Retinal pigment epithelial cell (primary cell): Measurements from ENCODE around the gene LRRC40.

ENCODE experiments used
- DNase-seq: peaks from one replicate; pipeline ENCODE4 v3.0.0-alpha.2; 2010; ENCODE audit warnings: low read depth
- H3K4me3 ChIP-seq: 2 replicates; pipeline ENCODE4 v1.5.1; 2011; ENCODE audit warnings: mild to moderate bottlenecking, low read length, control low read depth, moderate library complexity
- TF ChIP-seq, protein P1 (sequence below): conservative IDR thresholded peaks from 2 replicates; pipeline ENCODE4 v1.5.1; 2011; ENCODE audit warnings: low read depth, low read length, control low read depth, inconsistent platforms

Gene LRRC40

DNA sequence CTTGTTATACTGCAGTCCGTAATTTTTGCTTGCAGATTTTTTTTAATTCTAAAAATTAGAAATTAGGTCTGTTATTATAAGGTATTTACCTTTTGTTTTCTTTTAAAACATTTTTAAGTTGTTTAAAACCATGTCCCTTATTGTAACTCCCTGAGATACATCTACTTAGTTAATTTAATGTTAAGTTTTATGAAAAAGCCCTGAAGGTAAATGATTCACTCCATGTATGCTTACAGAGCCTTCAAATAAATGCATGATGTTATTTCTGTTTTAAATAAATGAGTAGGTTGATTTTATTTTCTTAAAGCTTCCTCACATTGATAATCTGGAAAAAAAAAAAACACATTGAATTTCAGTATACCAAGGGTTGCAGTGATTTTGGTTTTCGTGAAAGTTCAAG, 23.3 kb upstream of the LRRC40 start:
- TF ChIP-seq, protein P1, sequence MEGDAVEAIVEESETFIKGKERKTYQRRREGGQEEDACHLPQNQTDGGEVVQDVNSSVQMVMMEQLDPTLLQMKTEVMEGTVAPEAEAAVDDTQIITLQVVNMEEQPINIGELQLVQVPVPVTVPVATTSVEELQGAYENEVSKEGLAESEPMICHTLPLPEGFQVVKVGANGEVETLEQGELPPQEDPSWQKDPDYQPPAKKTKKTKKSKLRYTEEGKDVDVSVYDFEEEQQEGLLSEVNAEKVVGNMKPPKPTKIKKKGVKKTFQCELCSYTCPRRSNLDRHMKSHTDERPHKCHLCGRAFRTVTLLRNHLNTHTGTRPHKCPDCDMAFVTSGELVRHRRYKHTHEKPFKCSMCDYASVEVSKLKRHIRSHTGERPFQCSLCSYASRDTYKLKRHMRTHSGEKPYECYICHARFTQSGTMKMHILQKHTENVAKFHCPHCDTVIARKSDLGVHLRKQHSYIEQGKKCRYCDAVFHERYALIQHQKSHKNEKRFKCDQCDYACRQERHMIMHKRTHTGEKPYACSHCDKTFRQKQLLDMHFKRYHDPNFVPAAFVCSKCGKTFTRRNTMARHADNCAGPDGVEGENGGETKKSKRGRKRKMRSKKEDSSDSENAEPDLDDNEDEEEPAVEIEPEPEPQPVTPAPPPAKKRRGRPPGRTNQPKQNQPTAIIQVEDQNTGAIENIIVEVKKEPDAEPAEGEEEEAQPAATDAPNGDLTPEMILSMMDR = no peak

DNA sequence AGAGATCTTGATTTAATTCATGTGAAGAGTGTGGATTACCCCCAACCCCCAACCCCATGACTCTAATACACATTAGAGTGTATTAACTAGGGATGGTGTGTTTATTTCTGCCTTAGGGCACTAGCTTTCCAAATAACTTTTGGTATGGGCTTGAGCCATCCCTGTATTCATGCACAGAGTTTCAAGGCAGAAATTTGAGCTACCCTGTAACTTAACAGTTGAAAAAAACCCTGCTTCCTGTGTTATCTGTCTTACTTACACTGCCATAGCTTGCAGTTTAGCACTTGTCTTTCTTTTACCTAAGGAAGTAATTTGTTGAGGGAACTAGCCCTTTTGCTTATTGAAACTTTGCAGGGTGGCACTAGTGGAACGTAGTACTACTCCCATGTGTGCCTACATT, 22.1 kb upstream of the LRRC40 start:
- DNase-seq = no peak
- no peak overlapping the region for H3K4me3 ChIP-seq
- TF ChIP-seq, protein P1 = no peak

More for the DNA sequence above, 23.3 kb upstream of the LRRC40 start:
- no peak overlapping the region for H3K4me3 ChIP-seq
- DNase-seq = no peak

DNA sequence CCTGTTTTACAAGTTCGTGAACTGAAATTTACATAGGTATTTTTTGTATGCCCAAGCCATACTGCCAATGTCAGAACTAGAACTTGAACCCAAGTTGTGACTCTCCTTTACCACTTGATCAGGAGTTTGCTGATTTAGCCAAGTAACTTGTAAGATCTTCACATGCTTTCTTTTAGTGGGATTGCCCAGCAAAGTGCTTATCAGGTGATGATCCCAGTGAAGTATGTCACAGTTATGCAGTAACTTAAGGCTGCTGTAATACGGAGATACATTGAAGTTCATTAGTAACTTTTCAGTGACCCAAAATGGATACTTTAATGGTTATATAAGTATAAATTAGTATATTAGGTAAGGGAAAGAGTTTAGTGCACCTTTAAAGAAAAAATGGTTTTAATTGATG, 19.6 kb upstream of the LRRC40 start:
- TF ChIP-seq, protein P1 = no peak
- no peak for DNase-seq
- H3K4me3 ChIP-seq = no peak overlapping the region

DNA sequence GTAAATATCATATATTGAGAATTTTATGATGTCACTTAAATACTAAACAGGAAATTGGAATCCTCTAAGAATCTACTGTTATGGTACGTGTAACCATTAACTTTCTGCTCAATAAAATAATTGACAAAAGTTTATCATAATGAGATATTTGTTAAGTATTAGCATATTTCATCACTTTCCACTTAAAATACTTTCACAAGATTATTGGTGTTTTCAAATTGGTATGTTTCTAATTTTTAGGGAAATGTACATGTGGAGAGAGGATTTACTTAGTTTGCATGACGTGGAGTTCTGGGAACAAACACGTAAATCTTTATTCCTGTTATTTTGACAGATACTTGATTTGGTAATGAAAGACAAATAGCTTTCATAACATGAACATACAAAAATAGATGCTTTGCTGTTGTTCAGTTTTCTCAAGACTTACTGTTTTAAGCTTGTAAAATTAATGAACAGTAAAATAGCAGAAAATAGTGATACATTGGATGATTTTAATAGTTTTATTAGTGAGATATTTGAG, 17.4 kb upstream of the LRRC40 start:
- peak overlapping the region; percentile 86 for H3K4me3 ChIP-seq
- DNase-seq = no peak
- TF ChIP-seq, protein P1 = no peak

DNA sequence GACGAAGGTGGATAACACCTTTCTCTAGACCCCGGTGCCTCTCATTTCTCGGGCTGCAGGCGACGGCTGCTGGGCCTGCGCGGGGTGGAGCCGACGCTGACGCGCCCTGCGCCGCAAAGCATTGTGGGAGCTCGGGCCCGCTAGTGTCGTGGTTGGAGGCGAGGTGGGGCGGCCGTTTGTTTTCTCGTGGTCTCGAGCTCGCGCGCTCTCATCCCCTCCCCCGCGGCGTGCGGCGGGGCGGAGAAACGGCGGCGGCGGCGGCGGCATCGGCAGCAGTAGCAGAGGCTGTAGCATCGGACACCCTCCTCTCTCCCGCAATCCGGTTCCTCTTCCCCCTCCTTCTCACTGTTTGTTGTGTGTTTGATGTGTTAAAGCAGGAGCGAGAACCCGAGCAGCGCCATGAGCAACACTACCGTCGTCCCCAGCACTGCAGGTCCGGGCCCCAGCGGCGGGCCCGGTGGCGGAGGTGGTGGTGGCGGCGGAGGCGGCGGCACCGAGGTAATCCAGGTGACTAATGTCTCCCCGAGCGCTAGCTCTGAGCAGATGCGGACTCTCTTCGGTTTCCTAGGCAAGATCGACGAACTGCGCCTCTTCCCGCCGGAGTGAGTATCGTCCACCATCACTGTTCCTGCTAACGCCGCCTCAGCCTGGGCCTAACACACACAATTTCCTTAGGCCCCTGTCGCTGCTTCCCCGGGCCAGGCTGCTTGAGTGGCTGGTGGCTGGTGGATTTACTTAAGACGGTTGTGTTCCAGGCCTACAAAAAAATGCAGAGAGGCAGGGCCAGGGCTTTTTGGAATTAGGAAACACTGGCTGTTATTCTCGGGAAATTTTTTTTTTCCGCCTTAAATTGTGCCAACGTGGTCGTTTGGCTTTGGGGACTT, 16.1 kb upstream of the LRRC40 start, which contains the start of gene SRSF11:
SRSF11 (plus strand) TSS at position 143 of the 884 bp plus-strand sequence; CDS start at position 400, 257 bp downstream.
- peak; percentile 76 for DNase-seq

DNA sequence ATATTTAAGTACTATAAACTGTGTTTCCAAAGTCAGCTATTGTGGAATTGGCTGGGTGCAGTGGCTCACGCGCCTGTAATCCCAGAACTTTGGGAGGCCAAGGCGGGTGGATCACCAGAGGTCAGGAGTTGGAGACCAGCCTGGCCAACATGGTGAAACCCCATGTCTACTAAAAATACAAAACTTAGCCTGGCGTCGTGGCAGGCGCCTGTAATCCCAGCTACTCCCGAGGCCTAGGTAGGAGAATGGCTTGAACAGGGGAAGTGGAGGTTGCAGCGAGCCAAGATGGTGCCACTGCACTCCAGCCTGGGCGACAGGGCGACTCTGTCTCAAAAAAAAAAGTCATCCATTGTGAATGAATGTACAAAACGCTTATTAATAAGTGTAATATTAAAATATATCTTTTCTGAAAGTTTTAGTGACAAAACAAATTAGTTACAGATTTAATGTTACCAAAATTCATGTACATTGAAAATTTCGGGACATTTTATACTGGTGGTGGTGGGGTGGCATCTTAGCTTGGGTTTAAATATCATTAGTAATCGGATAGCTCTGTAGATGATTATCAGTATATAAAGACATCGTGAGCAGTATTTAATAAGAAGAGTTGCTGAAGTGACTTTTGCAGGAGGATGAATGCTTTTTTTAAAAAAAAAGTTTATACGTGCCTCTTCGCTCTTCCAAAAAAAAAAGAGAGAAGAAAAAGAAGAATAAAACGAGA, 15.3 kb upstream of the LRRC40 start:
- TF ChIP-seq, protein P1 = no peak
- peak overlapping the region; percentile 86 for H3K4me3 ChIP-seq
- DNase-seq = no peak

More for the DNA sequence above, 16.1 kb upstream of the LRRC40 start, which contains the start of gene SRSF11:
- TF ChIP-seq, protein P1 = peak; percentile 4
- peak within 1 kb of the TSS; percentile 86 for H3K4me3 ChIP-seq
